Esophagus muscularis mucosa (tissue), 4 donors: ENCODE results near the gene MAPK14. TPM values are rescaled to one million over a fixed set of nuclear protein-coding genes. Genes with fewer than 3 reads are reported as not detected.

Experiments used
- DNase-seq: peaks from one replicate; pipeline ENCODE4 v3.0.0-alpha.2; 2017; ENCODE audit errors: extremely low spot score
- H3K27ac ChIP-seq, 4 donors: fragments of 200-600 bp; sonication (generic); replicated peaks in 1 of 4; 1 replicate in 3 of 4; 2 replicates in 1 of 4; pipeline ENCODE4 v1.5.1; 2016 to 2019; ENCODE audit warnings: mild to moderate bottlenecking in 1 of 4
- H3K27me3 ChIP-seq, 4 donors: fragments of 200-600 bp; sonication (generic); one replicate each; pipeline versions ENCODE4 v1.5.1 to v1.6.0; 2016 to 2019
- H3K36me3 ChIP-seq, 4 donors: fragments of 200-600 bp; sonication (generic); one replicate each; pipeline ENCODE4 v1.5.1; 2016 to 2019
- H3K4me1 ChIP-seq, 4 donors: fragments of 200-600 bp; sonication (generic); one replicate each; pipeline ENCODE4 v1.5.1; 2016 to 2019
- H3K4me3 ChIP-seq, 4 donors: fragments of 200-600 bp; sonication (generic); 1 replicate in 2 of 4; 2 replicates in 2 of 4; pipeline ENCODE4 v1.5.1; 2016 to 2019; ENCODE audit warnings: mild to moderate bottlenecking in 4 of 4, moderate library complexity in 1 of 4
- H3K9me3 ChIP-seq, 4 donors: fragments of 200-600 bp; sonication (generic); 1 replicate in 3 of 4; 2 replicates in 1 of 4; pipeline ENCODE4 v1.5.1; 2016 to 2019
- EP300 ChIP-seq: sonication (generic); formaldehyde crosslinking; IDR thresholded peaks from one replicate; pipeline ENCODE4 v1.6.1; 2017; ENCODE audit warnings: antibody characterized with exemption
- POLR2A ChIP-seq: fragments of 450-650 bp; IDR thresholded peaks from one replicate; pipeline ENCODE4 v1.6.1; 2017; ENCODE audit warnings: antibody characterized with exemption, moderate library complexity, mild to moderate bottlenecking, low read depth
- POLR2AphosphoS5 ChIP-seq, 2 donors: sonication (generic); formaldehyde crosslinking; IDR thresholded peaks; one replicate each; pipeline ENCODE4 v1.6.1; 2017; ENCODE audit warnings: antibody characterized with exemption in 2 of 2
- WGBS: methylation state at CpG from one replicate; pipeline ENCODE4 v1.1.5; 2018; 5-methylcytosine and 5-hydroxymethylcytosine counted together
- intact Hi-C: fragments of 100-400 bp; cut with DNase I; formaldehyde crosslinking; loops from one replicate; pipeline ENCODE4 v1.15.1; 2023
- total RNA-seq, 4 donors: library from RNA; depleted of rRNA; stranded (reverse); fragments of >200 nt; gene quantifications; one replicate each; pipeline versions ENCODE4 v1.1.0 to v1.2.1, GENCODE V29; 2016
- TF ChIP-seq, protein P1 (sequence below), 3 experiments: fragments of 200-600 bp in 2 of 3; fragments of 450-650 bp in 1 of 3; sonication (generic) in 2 of 3; IDR thresholded peaks; one replicate each; pipeline ENCODE4 v1.5.1; 2017 to 2019; ENCODE audit warnings: antibody characterized with exemption in 3 of 3, mild to moderate bottlenecking in 2 of 3, moderate library complexity in 1 of 3

The MAPK14 gene
- total RNA-seq, 4 donors from 2014 or later = 53.2 to 70.7 (median 66.9) TPM

- Histone ChIP-seq H3K27ac (no peak overlapping the region), H3K4me3 (no peak overlapping the region), H3K36me3 (no peaks in the 10 kb centered on the region), H3K4me1 (peaks cover 30 to 77% (median 69%) of the 10 kb centered on the region in 4 donors), H3K9me3 (no peaks in the 10 kb centered on the region), H3K27me3 (no peaks in the 10 kb centered on the region)
- intact Hi-C loops = loop anchor here (5.0 kb wide), 1 partner anchor 36 kb away; no protein-coding TSS in a partner anchor
- TF ChIP-seq, protein P1, sequence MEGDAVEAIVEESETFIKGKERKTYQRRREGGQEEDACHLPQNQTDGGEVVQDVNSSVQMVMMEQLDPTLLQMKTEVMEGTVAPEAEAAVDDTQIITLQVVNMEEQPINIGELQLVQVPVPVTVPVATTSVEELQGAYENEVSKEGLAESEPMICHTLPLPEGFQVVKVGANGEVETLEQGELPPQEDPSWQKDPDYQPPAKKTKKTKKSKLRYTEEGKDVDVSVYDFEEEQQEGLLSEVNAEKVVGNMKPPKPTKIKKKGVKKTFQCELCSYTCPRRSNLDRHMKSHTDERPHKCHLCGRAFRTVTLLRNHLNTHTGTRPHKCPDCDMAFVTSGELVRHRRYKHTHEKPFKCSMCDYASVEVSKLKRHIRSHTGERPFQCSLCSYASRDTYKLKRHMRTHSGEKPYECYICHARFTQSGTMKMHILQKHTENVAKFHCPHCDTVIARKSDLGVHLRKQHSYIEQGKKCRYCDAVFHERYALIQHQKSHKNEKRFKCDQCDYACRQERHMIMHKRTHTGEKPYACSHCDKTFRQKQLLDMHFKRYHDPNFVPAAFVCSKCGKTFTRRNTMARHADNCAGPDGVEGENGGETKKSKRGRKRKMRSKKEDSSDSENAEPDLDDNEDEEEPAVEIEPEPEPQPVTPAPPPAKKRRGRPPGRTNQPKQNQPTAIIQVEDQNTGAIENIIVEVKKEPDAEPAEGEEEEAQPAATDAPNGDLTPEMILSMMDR (IDR thresholded peaks at IDR 0.05) = no peak
- no peak for TF ChIP-seq POLR2AphosphoS5 (IDR thresholded peaks at IDR 0.05)
- TF ChIP-seq EP300 = no peak
- no peak for TF ChIP-seq POLR2A
- no peak for DNase-seq
Observed at GRCh38 chr6:36040958-36041357, 13.3 kb downstream of the MAPK14 start.

DNA sequence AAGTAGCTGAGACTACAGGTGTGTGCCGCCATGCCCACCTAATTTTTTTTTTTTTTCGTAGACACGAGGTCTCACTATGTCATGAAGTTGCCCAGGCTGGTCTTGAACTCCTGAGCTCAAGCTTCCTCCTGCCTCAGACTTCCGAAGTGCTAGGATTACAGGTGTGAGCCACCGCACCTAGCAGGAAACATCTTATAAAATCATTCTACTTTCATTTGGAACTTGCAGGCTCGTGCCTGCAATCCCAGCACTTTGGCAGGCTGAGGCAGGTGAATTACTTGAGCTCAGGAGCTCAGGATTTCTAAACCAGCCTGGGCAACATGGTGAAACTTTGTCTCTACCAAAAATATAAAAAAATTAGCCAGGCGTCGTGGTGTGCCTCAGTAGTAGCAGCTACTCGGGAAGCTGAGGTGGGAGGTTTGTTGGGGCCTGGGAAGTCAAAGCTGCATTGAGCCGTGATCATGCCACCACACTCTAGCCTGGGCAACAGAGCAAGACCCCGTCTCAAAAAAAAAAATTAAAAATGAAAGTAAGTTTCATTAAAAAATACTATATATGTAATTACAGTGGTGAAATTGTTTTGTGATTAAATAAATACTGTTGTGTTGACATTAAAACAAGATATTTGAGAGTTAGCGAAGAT, 15.1 kb downstream of the MAPK14 start:
- H3K9me3 ChIP-seq = no peaks in the 10 kb centered on the region
- no peak overlapping the region for H3K27ac ChIP-seq
- no peaks in the 10 kb centered on the region for H3K36me3 ChIP-seq
- no peaks in the 10 kb centered on the region for H3K27me3 ChIP-seq
- no peak for DNase-seq
- peaks cover 20 to 75% (median 67%) of the 10 kb centered on the region in 4 donors for H3K4me1 ChIP-seq
- intact Hi-C loops = loop anchor here (5.0 kb wide), 1 partner anchor 35 kb away; no protein-coding TSS in a partner anchor
- TF ChIP-seq POLR2A (no peak), POLR2AphosphoS5 (IDR thresholded peaks at IDR 0.05) (no peak), EP300 (no peak)
- TF ChIP-seq, protein P1 (IDR thresholded peaks at IDR 0.05) = no peak
- WGBS = 92% methylated on average over 12 of the region's 12 CpGs
- H3K4me3 ChIP-seq = no peak overlapping the region

- H3K36me3 ChIP-seq = peaks cover 0 to 14% (median 0%) of the 10 kb centered on the region in 4 donors
- no peaks in the 10 kb centered on the region for H3K9me3 ChIP-seq
- WGBS = 94% methylated on average over 2 of the region's 2 CpGs
- H3K4me1 ChIP-seq = peaks cover 38 to 89% (median 85%) of the 10 kb centered on the region in 4 donors
- H3K27ac ChIP-seq = no peak overlapping the region
- TF ChIP-seq POLR2AphosphoS5 (IDR thresholded peaks at IDR 0.05) (no peak), EP300 (no peak), POLR2A (no peak)
- TF ChIP-seq, protein P1 (IDR thresholded peaks at IDR 0.05) = no peak
- DNase-seq = no peak
- intact Hi-C loops = no loop called here
- no peak overlapping the region for H3K4me3 ChIP-seq
- H3K27me3 ChIP-seq = no peaks in the 10 kb centered on the region
Observed at GRCh38 chr6:36049582-36049981, 22.0 kb downstream of the MAPK14 start.

DNA sequence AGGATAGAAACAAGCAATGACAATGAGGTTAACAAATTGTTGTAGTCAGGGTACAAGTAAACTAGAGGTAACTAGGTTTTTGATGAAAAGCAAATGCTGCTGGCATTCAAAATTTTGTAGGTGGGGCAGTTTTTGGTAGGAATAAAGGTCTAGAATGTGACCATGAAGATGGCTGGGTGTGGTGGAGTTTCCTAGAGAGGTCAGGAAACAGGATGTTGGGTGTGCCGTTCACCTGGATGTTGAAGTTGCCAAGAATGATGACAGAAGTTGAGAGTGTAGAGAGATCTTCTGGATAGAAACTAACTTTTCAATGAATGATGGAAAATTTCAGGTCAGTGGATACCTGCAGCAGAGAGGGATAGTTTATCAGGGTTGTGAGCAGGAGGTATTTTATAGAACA, 22.7 kb downstream of the MAPK14 start:
- TF ChIP-seq POLR2A = no peak
- no peak for TF ChIP-seq POLR2AphosphoS5 (IDR thresholded peaks at IDR 0.05)
- no peak for TF ChIP-seq EP300
- TF ChIP-seq, protein P1 (IDR thresholded peaks at IDR 0.05) = no peak

More for the DNA sequence above, 22.7 kb downstream of the MAPK14 start:
- no peak for DNase-seq
- Histone ChIP-seq H3K9me3 (no peaks in the 10 kb centered on the region), H3K27ac (no peak overlapping the region), H3K36me3 (peaks cover 0 to 14% (median 0%) of the 10 kb centered on the region in 4 donors), H3K4me3 (no peak overlapping the region), H3K4me1 (peaks cover 44 to 89% (median 86%) of the 10 kb centered on the region in 4 donors), H3K27me3 (no peaks in the 10 kb centered on the region)
- intact Hi-C loops = no loop called here
- 74% methylated on average over 1 of the region's 1 CpG for WGBS
